ENCODE measurements around the gene MICALL2.

MICALL2 gene

DNA sequence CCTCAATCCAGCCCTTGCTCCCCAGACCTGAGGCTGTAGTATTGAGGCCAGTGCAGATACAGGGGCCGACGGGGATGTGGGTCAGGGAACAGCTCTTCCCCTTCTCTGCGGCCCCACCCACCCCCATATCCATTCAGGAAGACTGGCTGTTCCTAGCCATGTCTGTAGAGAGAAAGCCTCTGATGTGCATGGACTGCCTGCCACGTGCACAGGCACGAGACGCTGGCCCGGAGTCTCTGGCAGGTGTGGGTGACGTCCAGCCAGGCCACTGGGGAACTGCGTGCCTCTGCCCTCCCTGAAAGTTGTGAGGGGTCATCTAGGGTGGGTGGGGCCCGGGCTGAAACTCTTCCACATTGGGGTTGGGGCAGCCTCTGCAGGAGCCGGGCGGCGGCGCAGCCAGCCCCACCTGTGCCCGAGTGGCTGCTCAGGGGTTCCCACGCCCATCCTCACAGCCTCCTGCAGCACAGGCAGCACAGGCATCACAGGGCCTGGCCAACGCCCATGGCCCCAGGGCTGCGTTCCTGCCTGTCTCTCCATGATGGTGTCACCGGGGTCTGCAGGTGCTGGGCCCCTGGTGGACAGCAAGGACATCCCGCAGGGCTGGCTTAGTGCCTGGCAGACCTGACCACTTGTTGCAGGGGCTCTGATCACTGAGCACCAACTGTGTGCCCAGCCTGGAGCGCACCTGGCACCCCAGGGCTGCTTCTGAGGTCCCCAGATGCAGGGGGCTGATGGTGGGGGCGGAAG is 27.5 kb downstream of the MICALL2 start:
- DNase-seq: no peak

DNA sequence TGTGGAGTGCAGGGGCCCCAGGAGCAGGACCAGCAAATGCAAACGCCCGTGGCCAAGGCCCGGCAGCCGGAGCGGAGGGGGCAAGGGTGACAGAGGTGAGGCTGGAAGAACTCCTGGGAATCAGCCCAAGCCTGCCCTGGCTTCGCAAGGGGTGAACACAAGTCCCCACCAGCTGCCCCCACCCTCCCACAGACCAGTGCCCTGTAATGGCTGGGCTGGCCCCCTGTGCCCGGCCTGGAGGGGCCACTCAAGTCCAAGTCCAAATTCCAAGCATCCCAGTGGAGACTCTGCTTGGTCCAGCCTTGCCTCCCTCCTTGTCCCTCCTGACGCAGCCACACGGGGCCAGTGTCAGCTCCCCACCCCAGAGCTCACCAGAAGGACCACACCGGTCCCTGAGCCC is 28.0 kb downstream of the MICALL2 start:
- DNase-seq: no peak

DNA sequence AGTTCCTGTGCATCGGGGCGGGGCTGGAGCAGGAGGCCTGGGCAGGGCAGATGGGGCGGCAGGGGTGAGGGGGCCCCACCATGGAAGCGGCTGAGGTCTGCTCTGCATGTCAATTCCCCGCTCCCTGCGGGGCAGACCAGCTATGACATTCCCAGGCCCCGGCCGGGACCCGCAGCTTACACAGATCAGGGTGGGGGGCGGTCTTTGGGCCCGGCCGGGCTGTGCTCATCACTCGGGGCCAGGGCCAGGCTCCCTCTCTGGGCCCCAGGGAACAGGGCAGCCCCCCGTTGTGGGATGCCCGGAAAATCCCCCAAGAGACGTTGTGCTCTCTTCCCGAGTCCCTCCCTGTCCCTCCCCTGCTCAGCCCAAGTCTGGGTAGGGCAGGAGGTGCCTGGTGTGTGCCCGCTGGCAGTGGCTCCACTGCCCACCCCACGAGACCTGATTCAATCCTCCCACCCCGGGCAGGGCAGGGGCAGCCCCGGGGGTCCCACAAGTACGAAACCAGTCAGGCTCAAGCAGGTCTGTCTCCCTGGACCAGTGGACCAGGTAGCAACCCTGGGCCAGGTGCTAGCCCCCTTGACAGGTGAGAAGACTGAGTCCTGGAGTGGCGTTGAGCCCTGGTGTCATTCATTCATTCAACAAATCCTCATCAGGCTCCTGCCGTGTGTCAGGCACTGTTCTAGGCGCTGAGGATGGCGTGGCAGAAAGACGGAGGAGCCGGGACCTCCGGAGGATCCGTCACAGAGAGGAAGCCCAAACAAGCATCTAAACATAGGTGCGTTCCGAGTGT is 29.0 kb downstream of the MICALL2 start:
- DNase-seq: no peak

DNA sequence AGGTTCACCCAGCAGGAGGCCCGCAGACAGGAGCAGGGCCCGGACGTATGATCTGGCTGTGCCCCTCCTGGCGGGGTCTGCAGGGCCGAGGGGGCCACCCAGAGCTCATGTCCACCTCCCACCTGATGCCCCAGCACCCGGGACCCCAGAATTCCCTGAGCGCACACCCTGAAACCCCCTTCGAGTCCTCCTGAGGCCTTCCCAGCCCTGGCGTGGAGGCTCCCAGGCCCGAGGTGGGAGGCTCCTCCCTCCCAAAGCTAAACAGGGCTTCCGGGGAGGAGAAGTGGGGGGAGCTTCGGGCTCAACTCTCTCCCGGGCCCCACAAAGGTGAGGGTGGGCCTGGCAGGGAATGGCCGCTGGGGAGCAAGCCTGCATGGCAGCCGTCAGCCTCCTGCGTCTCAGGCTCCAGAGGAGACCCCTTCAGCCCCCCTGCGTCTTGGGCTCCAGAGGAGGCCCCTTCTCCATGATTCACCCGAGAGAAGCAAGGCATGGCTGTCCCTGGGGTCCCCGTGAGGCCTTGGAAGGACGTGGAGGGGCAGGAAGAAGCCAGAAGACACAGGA is 30.2 kb downstream of the MICALL2 start:
- DNase-seq: no peak

DNA sequence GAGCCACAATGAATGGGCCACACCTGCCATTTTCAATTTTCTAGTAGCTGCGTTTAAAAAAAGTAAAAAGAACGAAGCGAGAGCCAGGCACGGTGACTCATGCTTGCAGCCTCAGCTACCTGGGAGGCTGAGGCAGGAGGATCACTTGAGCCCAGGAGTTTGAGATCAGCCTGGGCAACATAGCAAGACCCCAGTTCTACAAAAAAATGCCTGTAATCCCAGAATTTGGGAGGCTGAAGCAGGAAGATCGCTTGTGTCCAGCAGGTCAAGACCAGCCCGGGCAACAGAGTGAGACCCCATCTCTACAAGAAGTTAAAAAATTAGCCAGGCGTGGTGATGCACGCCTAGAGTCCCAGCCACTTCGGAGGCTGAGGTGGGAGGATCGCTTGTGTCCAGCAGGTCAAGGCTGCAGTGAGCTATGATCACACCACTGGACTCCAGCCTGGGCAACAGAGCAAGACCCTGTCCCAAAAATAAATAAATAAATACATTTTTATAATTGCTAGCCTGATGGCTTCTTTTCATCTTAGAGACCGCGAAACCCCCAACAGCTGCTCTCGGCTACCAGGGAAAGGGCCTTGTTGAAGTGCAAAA is 32.1 kb downstream of the MICALL2 start:
- no peak for DNase-seq

DNA sequence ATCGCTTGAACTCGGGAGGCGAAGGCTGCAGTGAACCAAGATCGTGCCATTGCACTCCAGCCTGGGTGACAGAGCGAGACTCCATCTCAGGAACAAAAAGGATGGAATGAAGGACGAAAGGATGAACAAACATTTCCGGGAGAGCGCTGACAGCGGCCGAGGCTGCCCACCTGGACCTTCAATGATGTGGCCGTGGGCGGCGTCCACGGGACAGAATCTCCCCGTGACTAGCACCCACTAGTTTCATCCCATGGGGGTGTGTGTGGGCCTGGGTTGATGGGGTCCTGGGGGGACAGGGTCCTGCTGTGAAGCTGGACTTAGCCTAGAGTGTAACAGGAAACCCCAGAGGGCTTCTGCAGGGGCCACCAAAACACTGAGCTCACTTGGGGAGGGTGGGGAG is 32.8 kb downstream of the MICALL2 start:
- DNase-seq: no peak

DNA sequence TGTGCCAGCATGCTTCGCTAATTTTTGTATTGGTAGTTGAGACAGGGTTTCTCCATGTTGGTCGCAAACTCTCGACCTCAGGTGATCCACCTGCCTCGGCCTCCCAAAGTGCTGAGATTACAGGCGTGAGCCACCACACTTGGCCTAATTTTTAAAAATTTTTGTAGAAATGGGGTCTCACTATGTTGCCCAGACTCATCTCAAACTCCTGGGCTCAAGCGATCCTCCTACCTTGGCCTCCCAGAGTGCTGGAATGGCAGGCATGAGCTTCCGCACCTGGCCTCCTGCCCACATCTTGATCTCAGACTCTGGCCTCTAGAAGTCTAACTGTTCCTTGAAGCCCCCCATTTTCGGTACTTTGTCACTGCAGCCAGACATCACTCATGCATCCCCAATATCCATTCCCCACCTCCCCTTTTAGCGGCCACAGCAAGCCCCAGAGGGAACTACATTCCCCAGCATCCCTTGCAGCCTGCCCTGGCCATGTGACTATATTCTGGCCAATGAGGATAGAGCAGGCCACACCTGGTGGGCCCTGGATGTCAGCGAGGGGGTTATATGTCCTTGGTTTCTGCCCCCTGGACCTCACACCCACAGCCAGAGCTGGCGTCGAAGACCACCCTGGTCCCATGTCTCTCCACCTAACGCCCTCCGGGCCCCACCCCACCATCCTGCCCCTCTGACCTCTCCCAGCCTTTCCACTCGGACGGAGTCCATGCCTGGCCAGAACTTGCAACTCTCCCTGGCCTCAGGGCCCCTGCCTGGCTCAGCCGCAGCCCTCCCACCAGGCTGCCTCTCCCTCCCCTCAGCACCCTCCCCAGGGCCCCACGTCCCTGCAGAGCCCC is 33.8 kb downstream of the MICALL2 start:
- no peak for DNase-seq

DNA sequence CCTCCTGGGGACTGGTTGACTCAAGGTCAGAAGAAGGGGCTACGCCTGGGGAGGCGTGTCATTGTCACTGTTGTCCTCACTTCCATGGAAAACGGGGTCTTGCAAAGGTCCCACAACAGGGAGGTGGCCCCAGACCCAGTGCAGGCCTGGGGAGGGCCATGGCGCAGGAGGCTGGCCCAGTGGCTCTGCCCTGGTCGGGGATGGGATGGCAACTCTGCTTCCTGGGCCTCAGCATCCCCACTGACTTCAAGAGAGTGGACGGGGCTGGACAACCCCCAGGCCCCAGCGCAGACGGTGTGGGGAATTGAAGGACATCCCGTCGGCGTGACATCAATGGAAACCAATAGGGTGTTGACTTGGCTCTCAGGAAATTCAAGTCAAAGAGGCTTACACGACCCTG is 35.2 kb downstream of the MICALL2 start:
- no peak for DNase-seq

DNA sequence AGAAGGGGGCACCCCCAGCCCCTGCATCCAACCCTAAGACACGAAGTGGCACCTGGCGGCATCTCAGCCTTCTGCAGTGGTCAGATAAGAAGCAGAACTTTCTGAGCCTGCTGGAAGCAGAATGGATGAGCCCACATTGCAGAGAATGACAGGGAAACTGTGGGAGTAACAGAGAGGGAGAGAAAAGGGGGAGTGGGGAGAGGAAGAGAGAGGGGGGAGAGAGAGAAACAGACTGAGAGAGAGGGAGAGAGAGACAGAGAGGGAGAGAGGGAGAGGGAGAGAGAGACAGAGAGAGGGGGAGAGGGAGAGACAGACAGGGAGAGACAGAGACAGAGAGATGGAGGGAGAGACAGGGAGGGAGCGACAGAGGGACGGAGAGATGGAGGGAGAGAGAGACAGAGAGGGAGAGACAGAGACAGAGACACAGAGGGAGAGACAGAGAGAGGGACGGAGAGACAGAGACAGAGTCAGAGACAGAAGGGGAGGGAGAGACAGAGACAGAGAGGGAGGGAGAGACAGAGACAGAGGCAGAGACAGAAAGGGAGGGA is 35.9 kb downstream of the MICALL2 start:
- no peak for DNase-seq

DNA sequence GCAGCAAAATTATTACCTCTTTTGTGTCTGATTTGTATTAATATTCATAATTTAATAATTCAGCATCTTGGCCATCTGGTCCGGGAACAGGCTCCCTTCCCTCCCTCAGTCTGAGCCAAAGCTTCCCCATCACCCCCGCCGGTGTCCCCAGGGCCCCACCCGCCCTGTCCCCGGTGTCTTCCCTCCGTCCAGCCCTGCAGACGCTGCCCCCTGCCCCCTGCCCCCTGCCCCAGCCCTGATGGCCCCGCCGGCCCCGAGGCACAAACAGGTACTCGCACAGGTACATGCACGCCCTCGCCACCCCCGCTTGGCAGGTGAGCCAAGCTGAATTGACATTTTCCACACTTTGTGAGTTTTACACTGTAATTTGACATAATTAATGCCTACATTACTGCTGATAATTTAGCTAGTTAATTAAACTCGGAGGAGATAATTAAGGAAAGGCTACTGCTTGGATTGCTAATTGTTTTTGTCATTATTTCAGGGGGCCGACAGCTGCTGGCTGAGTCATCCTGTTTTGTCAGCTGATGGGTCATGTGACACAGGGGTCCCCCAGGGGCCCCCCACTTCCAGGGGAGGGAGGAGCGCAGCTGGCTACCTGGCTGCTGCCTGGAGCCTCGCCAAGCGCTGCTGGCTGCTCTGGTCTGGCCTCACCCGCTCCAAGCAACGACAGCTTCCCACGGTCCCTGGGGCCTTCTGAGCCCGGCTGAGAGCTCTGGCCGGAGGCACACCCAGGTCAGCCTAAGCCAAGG is 36.6 kb downstream of the MICALL2 start:
- DNase-seq: no peak

DNA sequence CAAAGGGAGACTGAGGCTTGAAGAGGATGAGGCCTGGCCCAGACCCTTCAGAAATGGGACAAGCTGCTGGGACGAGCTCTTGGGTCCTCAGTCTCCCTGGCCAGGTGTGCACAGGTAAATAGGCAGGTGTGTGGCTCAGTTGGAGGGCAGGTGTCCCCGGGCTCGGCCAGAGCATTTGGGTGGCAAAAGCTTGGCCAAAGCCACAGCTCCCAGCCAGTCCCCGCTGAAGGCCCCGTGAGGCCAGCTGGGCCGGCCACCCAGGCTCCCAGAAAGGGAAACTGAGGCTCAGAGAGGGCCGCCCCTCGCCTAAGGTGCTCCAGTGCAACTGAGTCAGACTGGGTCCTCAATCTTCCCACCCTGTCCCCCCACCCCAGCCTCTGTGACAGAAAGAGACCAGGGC is 37.3 kb downstream of the MICALL2 start:
- DNase-seq: no peak

DNA sequence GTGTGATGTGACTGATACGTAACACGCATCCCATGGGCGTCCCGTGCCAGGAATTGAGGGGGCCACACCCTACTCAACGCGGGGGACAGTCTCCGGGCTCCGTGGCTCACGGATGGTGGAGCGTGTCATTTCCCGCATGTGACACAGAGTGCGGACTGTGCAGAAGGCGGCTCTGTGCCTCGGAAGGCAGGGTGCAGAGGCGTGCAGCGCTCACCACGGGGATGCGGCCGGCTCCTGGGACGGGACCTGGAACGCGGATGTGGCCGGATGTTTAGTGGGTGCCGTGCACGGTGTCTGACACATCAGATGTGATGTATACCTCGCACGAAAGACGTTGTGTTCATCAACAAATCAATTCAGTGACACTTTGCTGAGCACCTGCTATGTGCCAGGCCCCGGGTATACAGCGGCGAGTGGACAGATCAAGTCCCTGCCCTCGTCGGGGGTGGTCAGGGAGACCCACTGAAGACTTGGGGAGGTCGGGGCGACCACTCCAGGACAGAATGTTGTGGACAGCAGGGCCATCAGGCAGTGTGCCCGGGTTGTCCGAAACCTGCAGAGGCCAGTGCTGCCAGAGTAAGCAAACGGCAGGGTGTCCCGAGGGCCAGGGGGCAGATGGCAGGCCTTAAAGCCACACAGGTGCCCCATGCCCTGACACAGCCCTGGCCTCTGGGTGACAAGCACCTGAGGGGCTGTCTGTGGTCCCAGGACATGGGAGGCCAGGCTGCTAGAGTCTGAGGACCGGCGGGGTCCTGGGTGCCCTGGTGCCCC is 38.1 kb downstream of the MICALL2 start:
- DNase-seq: no peak

DNA sequence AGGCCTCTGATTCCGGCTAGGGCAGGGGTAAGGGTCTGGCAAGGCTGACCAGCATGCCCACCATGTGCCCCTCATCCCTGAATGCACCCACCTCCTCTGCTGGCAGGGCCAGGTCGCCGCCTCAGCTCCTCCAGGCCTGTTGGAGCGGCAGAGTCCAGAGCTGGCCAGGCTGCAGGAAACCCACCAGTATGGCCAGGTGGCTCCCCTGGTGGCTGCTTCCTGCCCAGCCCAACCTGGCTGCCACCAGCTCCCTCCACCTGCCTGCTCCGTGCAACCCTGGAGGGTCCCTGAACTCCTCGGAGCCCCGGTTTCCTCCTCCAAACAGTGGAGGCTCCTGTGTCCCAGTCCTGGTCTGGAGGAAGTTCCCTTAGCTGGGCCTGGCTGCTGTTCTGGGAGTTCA is 39.6 kb downstream of the MICALL2 start:
- DNase-seq: no peak

DNA sequence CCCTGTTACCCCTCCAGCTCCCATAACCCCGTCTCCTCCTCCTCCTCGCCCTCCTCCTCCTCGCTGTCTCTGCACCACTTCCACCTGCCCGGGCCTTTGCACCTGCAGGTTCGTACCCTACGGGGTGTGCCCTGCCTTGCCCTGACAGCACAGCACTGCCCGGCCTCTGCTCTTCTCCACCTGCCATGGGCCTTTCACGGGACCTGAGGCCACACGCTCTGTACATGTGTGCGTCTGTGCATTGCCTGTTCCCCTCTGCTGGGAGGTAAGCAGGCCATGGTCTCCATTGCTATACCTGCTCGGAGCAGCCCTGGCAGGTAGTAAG is 40.0 kb downstream of the MICALL2 start:
- DNase-seq: no peak

DNA sequence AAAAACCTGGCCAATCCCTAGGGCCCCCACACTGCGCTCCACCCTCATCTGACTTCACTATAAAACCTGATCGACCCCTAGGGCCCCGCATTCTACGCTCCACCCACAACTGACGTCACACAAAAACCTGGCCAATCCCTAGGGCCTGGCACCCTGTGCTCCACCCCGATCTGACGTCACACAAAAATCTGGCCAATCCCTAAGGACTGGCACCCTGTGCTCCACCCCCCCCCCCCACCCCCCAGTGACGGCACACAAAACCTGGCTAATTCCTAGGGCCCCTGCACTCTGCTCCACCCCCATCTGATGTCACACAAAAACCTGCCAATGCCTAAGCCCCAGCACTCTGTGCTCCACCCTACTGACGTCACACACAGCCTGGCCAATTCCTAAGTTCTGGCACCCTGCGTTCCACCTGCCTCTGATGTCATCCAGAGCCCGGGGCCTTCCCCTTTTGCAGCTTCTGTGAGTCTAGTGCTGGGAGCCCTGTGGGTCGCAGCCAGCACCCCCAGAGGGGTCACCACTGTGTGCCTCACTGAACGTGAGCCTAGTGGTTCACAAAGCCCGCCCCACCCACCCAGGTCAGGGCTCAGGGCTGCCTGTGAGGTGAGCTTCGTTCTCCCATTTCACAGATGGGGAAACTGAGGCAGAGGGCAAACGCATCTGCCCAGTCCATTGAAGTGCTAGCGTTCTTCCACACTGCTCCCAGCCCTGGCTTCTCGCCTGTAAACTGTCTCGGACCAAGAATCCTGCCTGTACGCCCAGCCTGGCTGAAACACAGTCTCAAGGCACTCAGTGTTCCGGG is 40.6 kb downstream of the MICALL2 start:
- no peak for DNase-seq

DNA sequence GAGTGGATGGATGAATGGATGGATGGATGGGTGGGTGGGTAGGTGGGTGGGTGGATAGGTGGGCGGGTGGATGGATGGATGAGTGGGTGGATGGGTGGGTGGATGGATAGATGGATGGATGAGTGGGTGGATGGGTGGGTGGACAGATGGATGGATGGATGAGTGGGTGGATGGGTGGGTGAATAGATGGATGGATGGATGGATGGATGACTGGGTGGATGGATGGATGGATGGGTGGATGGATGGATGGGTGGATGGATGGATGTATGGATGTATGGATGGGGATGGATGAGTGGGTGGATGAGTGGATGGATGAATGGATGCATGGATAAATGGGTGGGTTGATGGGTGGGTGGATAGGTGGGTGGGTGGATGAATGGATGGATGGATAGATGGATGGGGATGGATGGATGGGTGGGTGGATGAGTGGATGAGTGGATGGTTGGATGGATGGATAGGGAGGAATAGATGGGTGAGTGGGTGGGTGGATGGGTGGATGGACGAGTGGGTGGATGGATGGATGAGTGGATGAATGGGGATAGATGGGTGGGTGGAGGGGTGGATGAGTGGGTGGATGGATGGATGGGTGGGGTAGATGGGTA is 43.8 kb downstream of the MICALL2 start:
- DNase-seq: no peak

DNA sequence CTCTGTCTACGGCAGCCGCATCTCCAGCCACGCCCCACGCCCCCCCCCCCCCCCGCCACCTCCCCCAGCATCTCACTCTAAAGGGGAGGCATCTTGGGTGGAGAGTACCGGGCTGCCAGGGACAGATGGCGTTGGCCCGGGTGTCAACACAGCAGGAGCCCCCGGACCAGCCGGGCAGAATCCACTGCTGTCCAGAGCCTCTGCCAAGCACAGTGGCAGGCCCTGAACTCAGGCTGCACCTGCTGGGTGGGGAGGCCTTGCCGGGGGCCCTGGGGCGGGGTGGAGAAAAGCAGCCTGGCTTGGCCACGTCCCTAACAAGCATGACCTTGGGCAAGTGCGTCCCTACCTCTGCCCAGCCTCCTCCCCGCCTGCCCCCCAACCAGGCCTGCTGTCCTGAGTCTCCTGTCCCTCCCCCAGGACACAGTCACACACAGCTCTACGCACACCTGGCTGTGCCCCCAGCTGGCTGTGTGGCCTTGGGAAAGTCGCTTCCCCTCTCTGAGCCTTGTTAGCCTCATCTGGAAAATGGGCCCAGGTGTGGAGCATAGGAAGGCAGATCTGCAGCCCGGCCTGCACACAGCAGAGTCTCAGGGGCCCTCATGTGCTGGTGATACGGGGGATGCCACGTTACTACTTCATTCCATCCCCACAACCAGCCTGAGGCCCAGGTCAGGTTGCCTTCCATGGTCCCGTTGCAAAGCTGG is 45.2 kb downstream of the MICALL2 start:
- DNase-seq: no peak

DNA sequence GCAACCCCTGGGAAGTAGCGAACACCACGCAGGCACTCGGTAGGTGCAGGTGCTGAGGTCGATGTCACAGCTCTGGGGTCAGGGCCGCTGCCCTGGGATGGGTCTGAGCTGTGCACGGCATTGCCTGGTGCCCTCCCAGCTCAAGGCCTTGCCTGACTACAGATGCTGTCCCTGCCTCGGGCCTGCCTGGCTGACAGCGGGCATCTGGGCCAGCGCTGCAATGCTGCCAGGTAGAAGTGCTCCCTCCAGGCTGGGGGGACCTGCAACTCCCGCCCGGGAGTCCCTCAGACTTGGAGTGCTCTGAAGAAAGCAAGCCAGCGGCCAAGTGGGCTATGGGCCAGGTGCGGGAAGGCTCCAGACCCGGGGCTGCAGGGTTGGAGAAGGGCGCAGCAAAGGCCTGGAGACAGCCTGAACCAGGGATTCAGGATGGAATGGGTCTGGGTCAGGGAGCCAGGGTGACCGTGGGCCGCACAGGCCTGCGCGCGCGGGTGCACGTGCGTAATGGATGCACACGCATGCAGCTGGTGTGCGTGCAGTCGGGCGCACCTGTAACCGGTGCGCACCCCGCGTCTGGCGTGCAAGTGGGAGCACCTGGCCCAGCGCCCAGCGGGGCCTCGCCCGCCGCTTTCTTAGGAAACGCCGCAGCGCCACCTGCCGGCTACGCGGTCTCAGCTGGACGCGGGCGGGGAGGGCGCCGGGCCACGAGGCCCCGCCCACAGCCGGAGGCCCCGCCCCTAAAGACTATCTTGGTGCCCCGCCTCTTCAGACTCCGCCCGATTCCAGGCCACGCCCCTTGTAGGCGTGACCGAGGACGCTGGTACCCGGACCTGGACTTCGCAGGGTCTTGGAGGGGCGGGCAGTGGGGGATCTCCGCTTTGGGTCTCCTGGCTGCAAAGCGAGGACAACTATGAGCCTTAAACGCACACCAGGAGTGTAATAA is 46.7 kb downstream of the MICALL2 start:
- DNase-seq: peak; percentile 89
